H1 (cell line): ENCODE results near the gene RTF1. TPM values are rescaled to one million over a fixed set of nuclear protein-coding genes. Genes with fewer than 3 reads are reported as not detected.
"Not testable (repeated sequence)": the region's sequence is repeated elsewhere in the genome, so short reads cannot be mapped to it uniquely, and the experiment has no call there.

Source experiments
- CTCF ChIA-PET: fragments of 300-600 bp; sonication (Branson Sonifier 250); formaldehyde crosslinking; loops from one replicate; lab custom pipeline; 2021; ENCODE audit not compliant: partially characterized antibody; lab: Charles Lee
- POLR2A ChIA-PET: fragments of 300-600 bp; sonication (Branson Sonifier 250); formaldehyde crosslinking; loops from one replicate; lab custom pipeline; 2021; ENCODE audit warnings: inconsistent platforms; ENCODE audit not compliant: partially characterized antibody; lab: Charles Lee
- DNase-seq, 2 experiments: peaks; one replicate each; pipeline versions ENCODE4 v3.0.0 to v3.0.0-alpha.2; 2010 to 2022; ENCODE audit warnings: low spot score in 2 of 2, low read depth in 1 of 2, mixed read lengths in 1 of 2
- FAIRE-seq: peaks from 2 replicates; lab custom pipeline; 2011; peaks lifted over from hg19 to GRCh38; lab: Jason Lieb, UNC
- H2AFZ ChIP-seq: 2 replicates; pipeline ENCODE4 v1.8.1; 2012; ENCODE audit warnings: low read length, inconsistent platforms
- H2AK5ac ChIP-seq: 2 replicates; pipeline ENCODE4 v1.6.1; 2013; ENCODE audit warnings: low read depth, low read length
- H2BK120ac ChIP-seq: replicated peaks from 2 replicates; pipeline ENCODE3; 2013; ENCODE audit warnings: low read depth, low read length, inconsistent platforms
- H2BK12ac ChIP-seq: 2 replicates; pipeline ENCODE4 v1.6.1; 2013; ENCODE audit warnings: low read depth, low read length
- H2BK15ac ChIP-seq: 2 replicates; pipeline ENCODE4 v1.6.1; 2013; ENCODE audit warnings: low read length
- H2BK20ac ChIP-seq: 2 replicates; pipeline ENCODE4 v1.6.1; 2013; ENCODE audit warnings: low read length
- H2BK5ac ChIP-seq: 2 replicates; pipeline ENCODE4 v1.6.1; 2013; ENCODE audit warnings: low read depth, low read length
- H3K14ac ChIP-seq: 2 replicates; pipeline ENCODE4 v1.6.1; 2013; ENCODE audit warnings: inconsistent platforms; ENCODE audit not compliant: insufficient read length
- H3K18ac ChIP-seq: 2 replicates; pipeline ENCODE4 v1.6.1; 2013; ENCODE audit warnings: low read length; ENCODE audit errors: extremely low read depth
- H3K23ac ChIP-seq: 2 replicates; pipeline ENCODE4 v1.6.1; 2013; ENCODE audit warnings: inconsistent platforms; ENCODE audit not compliant: insufficient read length
- H3K23me2 ChIP-seq: 2 replicates; pipeline ENCODE4 v1.6.1; 2013; ENCODE audit warnings: low read depth, low read length
- H3K27ac ChIP-seq: 2 replicates; pipeline ENCODE4 v1.6.1; 2011; ENCODE audit warnings: low read depth, low read length, inconsistent platforms
- H3K27me3 ChIP-seq, 4 experiments: replicated peaks in 1 of 4; 1 replicate in 1 of 4; 2 replicates in 3 of 4; pipeline versions ENCODE4 v1.6.1 to v1.8.1; 2011 to 2013; ENCODE audit warnings: low read length in 3 of 4, mild to moderate bottlenecking in 3 of 4, inconsistent platforms in 2 of 4, mixed read lengths in 2 of 4, moderate library complexity in 1 of 4; ENCODE audit not compliant: control insufficient read depth in 3 of 4, insufficient read depth in 3 of 4; ENCODE audit errors: extremely low read depth in 1 of 4
- H3K36me3 ChIP-seq, 4 experiments: 2 replicates each; pipeline versions ENCODE4 v1.6.1 to v1.8.1; 2011 to 2013; ENCODE audit warnings: mild to moderate bottlenecking in 4 of 4, low read length in 3 of 4, moderate library complexity in 2 of 4, control low read depth in 1 of 4, inconsistent platforms in 1 of 4; ENCODE audit not compliant: insufficient read depth in 4 of 4, control insufficient read depth in 2 of 4
- H3K4ac ChIP-seq: replicated peaks from 2 replicates; pipeline ENCODE3; 2013; ENCODE audit warnings: low read length, low read depth, mixed read lengths, inconsistent platforms; ENCODE audit not compliant: insufficient read length
- H3K4me1 ChIP-seq, 4 experiments: replicated peaks in 1 of 4; 1 replicate in 1 of 4; 2 replicates in 3 of 4; pipeline versions ENCODE4 v1.6.1 to v1.8.1; 2011 to 2013; ENCODE audit warnings: low read length in 3 of 4, inconsistent platforms in 2 of 4, mixed read lengths in 1 of 4; ENCODE audit not compliant: insufficient read depth in 4 of 4, control insufficient read depth in 3 of 4
- H3K4me2 ChIP-seq, 2 experiments: 2 replicates each; pipeline versions ENCODE4 v1.6.1 to v1.8.1; 2011 to 2013; ENCODE audit warnings: low read depth in 2 of 2, low read length in 2 of 2, control low read depth in 1 of 2, inconsistent platforms in 1 of 2, mild to moderate bottlenecking in 1 of 2; ENCODE audit not compliant: insufficient read depth in 1 of 2
- H3K4me3 ChIP-seq, 4 experiments: fragments of 200-600, 300-600 bp in 1 of 4; sonication (generic), shearing (Covaris generic), sonication (Bioruptor Twin) in 1 of 4; 2 replicates each; pipeline versions ENCODE4 v1.5.1 to v1.8.1; 2011 to 2016; ENCODE audit warnings: low read length in 4 of 4, low read depth in 3 of 4, control low read depth in 2 of 4, inconsistent platforms in 2 of 4, mild to moderate bottlenecking in 2 of 4, mixed read lengths in 1 of 4, moderate library complexity in 1 of 4; ENCODE audit not compliant: insufficient read depth in 2 of 4; ENCODE audit errors: extremely low read depth in 1 of 4
- H3K56ac ChIP-seq: replicated peaks from 2 replicates; pipeline ENCODE3; 2013; ENCODE audit warnings: low read depth, mild to moderate bottlenecking, mixed read lengths, low read length, inconsistent platforms; ENCODE audit not compliant: insufficient read length
- H3K79me1 ChIP-seq: 2 replicates; pipeline ENCODE4 v1.6.1; 2013; ENCODE audit warnings: low read depth, low read length, control low read depth
- H3K79me2 ChIP-seq, 2 experiments: 2 replicates each; pipeline versions ENCODE4 v1.6.1 to v1.8.1; 2012 to 2013; ENCODE audit warnings: low read length in 2 of 2, mild to moderate bottlenecking in 2 of 2, inconsistent platforms in 1 of 2; ENCODE audit not compliant: insufficient read depth in 2 of 2, control insufficient read depth in 1 of 2
- H3K9ac ChIP-seq, 4 experiments: replicated peaks in 1 of 4; 1 replicate in 1 of 4; 2 replicates in 3 of 4; pipeline versions ENCODE4 v1.6.1 to v1.8.1; 2011 to 2013; ENCODE audit warnings: low read depth in 3 of 4, low read length in 3 of 4, control low read depth in 2 of 4, mild to moderate bottlenecking in 2 of 4, moderate library complexity in 2 of 4, inconsistent platforms in 1 of 4; ENCODE audit errors: extremely low read depth in 1 of 4
- H3K9me3 ChIP-seq, 2 experiments: 2 replicates each; pipeline versions ENCODE4 v1.6.1 to v1.8.1; 2012 to 2013; ENCODE audit warnings: mild to moderate bottlenecking in 2 of 2, moderate library complexity in 2 of 2, control low read depth in 1 of 2, inconsistent platforms in 1 of 2, low read depth in 1 of 2, low read length in 1 of 2, mixed read lengths in 1 of 2; ENCODE audit not compliant: insufficient read depth in 2 of 2
- H4K20me1 ChIP-seq, 2 experiments: replicated peaks in 1 of 2; 2 replicates each; pipeline versions ENCODE3 to v1.8.1; 2011 to 2013; ENCODE audit warnings: inconsistent platforms in 2 of 2, low read length in 2 of 2, mild to moderate bottlenecking in 1 of 2; ENCODE audit not compliant: insufficient read depth in 2 of 2, control insufficient read depth in 1 of 2
- H4K5ac ChIP-seq: 2 replicates; pipeline ENCODE4 v1.6.1; 2013; ENCODE audit warnings: low read length, low read depth, mixed read lengths, inconsistent platforms; ENCODE audit not compliant: insufficient read length
- H4K8ac ChIP-seq: 2 replicates; pipeline ENCODE4 v1.8.0; 2013; ENCODE audit warnings: mild to moderate bottlenecking, moderate library complexity, low read length, inconsistent platforms; ENCODE audit not compliant: insufficient read depth; ENCODE audit errors: extremely low read depth
- H4K91ac ChIP-seq: replicated peaks from 2 replicates; pipeline ENCODE3; 2013; ENCODE audit warnings: low read length, mixed read lengths, inconsistent platforms; ENCODE audit not compliant: insufficient read length
- WGBS, 2 experiments: shearing (Covaris generic) in 1 of 2; methylation state at CpG; one replicate each; pipeline versions ENCODE4 v1.1.6 to v1.1.7; 2013 to 2015; ENCODE audit warnings: low lambda C conversion rate in 2 of 2, mixed read lengths in 2 of 2, inconsistent platforms in 1 of 2, low coverage in 1 of 2, missing lambda C conversion rate in 1 of 2; ENCODE audit not compliant: insufficient replicate concordance in 2 of 2, insufficient coverage in 1 of 2, insufficient read length in 1 of 2; ENCODE audit errors: extremely low coverage in 1 of 2, missing lambda C conversion rate in 1 of 2; 5-methylcytosine and 5-hydroxymethylcytosine counted together
- polyA plus RNA-seq, 7 experiments: library from polyadenylated mRNA; depleted of rRNA in 3 of 7; stranded (reverse) in 5 of 7; unstranded in 2 of 7; fragments of >200 nt in 5 of 7; fragments of 200-250 nt in 2 of 7; gene quantifications; 1 replicate in 5 of 7; 2 replicates in 1 of 7; 4 replicates in 1 of 7; pipeline versions ENCODE4 v1.2.1 to v1.2.3, GENCODE V29; 2011 to 2013; ENCODE audit warnings: missing spikeins in 2 of 7, mixed read lengths in 2 of 7
- total RNA-seq: library from RNA; stranded (reverse); fragmentation: NEBNext Ultra II Directional; extraction: Animal tissue kit (Norgen Biotek cat#: 25700); gene quantifications from 2 replicates; pipeline ENCODE4 v1.2.1, GENCODE V29; 2021

RTF1 gene
- total and polyA plus RNA-seq, 2 of the 8 experiments (the other 6 are each of a cell fraction or from before 2014, with no cell fraction given), result 22.6 to 47.7 TPM

GRCh38 chr15:41438745-41439144 lies 21.9 kb downstream of the RTF1 start:
- POLR2A ChIA-PET, H3K14ac ChIP-seq, H3K79me2 ChIP-seq, H3K23ac ChIP-seq, H3K79me1 ChIP-seq, DNase-seq, H2BK20ac ChIP-seq, H4K5ac ChIP-seq, H3K18ac ChIP-seq, H3K23me2 ChIP-seq, H3K27ac ChIP-seq, FAIRE-seq, H2AFZ ChIP-seq, H3K4ac ChIP-seq, H3K4me1 ChIP-seq, H3K4me2 ChIP-seq, H4K8ac ChIP-seq, H3K9ac ChIP-seq, H2AK5ac ChIP-seq, H4K91ac ChIP-seq, H3K56ac ChIP-seq, H2BK5ac ChIP-seq, H2BK12ac ChIP-seq, H3K27me3 ChIP-seq, H2BK15ac ChIP-seq, H3K4me3 ChIP-seq, H4K20me1 ChIP-seq, H3K9me3 ChIP-seq, H2BK120ac ChIP-seq: not testable (repeated sequence)
- 93% methylated on average over 5 of the region's 5 CpGs; no CpG with 5 or more reads in 1 of the 2 experiments for WGBS, 2 experiments
- peaks cover 0 to 32% (median 15%) of the 10 kb centered on the region in 4 experiments; a peak in 7 of 8 replicates for H3K36me3 ChIP-seq
- CTCF ChIA-PET, result interaction anchor here (0.6 to 0.7 kb wide), 2 partner anchors 9 to 78 kb away, joined by 3 to 5 read pairs; no protein-coding TSS in a partner anchor
